GM23338 (cell line): Measurements from ENCODE around the gene CLDN9. TPM values are rescaled to one million over a fixed set of nuclear protein-coding genes. Genes with fewer than 3 reads are reported as not detected.

Source experiments
- ATAC-seq: fragments of 200-7000 bp; cut with Tn5 transposase; 3 replicates; pipeline ENCODE4 v1.9.1; 2020
- DNase-seq: peaks from one replicate; pipeline ENCODE4 v3.0.0-alpha.2; 2015; ENCODE audit warnings: low spot score
- H2AFZ ChIP-seq: fragments of 200-600 bp; sonication (generic); 2 replicates; pipeline ENCODE4 v1.8.0; 2016; ENCODE audit warnings: antibody characterized with exemption, mild to moderate bottlenecking, moderate library complexity
- H3F3A ChIP-seq: fragments of 200-600 bp; sonication (generic); replicated peaks from 2 replicates; pipeline ENCODE4 v1.8.0; 2017; ENCODE audit warnings: antibody characterized with exemption, mixed run types, low read depth
- H3K27ac ChIP-seq: fragments of 200-600 bp; sonication (generic); 2 replicates; pipeline ENCODE4 v1.6.1; 2016; ENCODE audit warnings: low read depth
- H3K27me3 ChIP-seq: fragments of 200-600 bp; sonication (generic); 2 replicates; pipeline ENCODE4 v1.8.0; 2016; ENCODE audit warnings: mild to moderate bottlenecking, mixed run types, moderate library complexity; ENCODE audit not compliant: insufficient read depth
- H3K36me3 ChIP-seq: fragments of 200-600 bp; sonication (generic); 2 replicates; pipeline ENCODE4 v1.8.0; 2016; ENCODE audit warnings: mild to moderate bottlenecking; ENCODE audit not compliant: insufficient read depth
- H3K4me1 ChIP-seq: fragments of 200-600 bp; sonication (generic); 2 replicates; pipeline ENCODE4 v1.8.0; 2016; ENCODE audit warnings: mild to moderate bottlenecking, moderate library complexity; ENCODE audit not compliant: insufficient read depth
- H3K4me2 ChIP-seq: fragments of 200-600 bp; sonication (generic); 2 replicates; pipeline ENCODE4 v1.7.1; 2017; ENCODE audit warnings: mixed run types
- H3K4me3 ChIP-seq: fragments of 200-600 bp; sonication (generic); 2 replicates; pipeline ENCODE4 v1.6.1; 2016; ENCODE audit warnings: mixed run types
- H3K79me2 ChIP-seq: fragments of 200-600 bp; sonication (generic); replicated peaks from 2 replicates; pipeline ENCODE4 v1.8.0; 2017; ENCODE audit warnings: mild to moderate bottlenecking; ENCODE audit not compliant: insufficient read depth
- H3K9me2 ChIP-seq: fragments of 200-600 bp; sonication (generic); 2 replicates; pipeline ENCODE4 v1.8.0; 2017; ENCODE audit not compliant: insufficient read depth
- H4K20me1 ChIP-seq: fragments of 200-600 bp; sonication (generic); replicated peaks from 2 replicates; pipeline ENCODE4 v1.8.0; 2017; ENCODE audit warnings: mild to moderate bottlenecking; ENCODE audit not compliant: insufficient read depth
- H3K27ac Mint-ChIP-seq: 2 replicates; pipeline ENCODE4 v1.8.0; 2020; ENCODE audit warnings: inconsistent platforms, mild to moderate bottlenecking, moderate library complexity, mixed read lengths
- H3K27me3 Mint-ChIP-seq: 3 replicates; pipeline ENCODE4 v1.8.0; 2022; ENCODE audit warnings: low read depth, mild to moderate bottlenecking, moderate library complexity, mixed read lengths, inconsistent platforms; ENCODE audit not compliant: insufficient read depth, poor library complexity
- H3K36me3 Mint-ChIP-seq: 3 replicates; pipeline ENCODE4 v1.8.0; 2021; ENCODE audit warnings: low read depth, mild to moderate bottlenecking, inconsistent platforms, moderate library complexity, mixed read lengths
- H3K4me1 Mint-ChIP-seq: 3 replicates; pipeline ENCODE4 v1.8.0; 2020; ENCODE audit warnings: mild to moderate bottlenecking, inconsistent platforms, mixed read lengths
- H3K4me3 Mint-ChIP-seq: 3 replicates; pipeline ENCODE4 v1.8.0; 2021; ENCODE audit warnings: moderate library complexity, mild to moderate bottlenecking, inconsistent platforms, mixed read lengths
- H3K9me3 Mint-ChIP-seq: 3 replicates; pipeline ENCODE4 v1.8.0; 2020; ENCODE audit warnings: moderate library complexity, mild to moderate bottlenecking, inconsistent platforms, mixed read lengths
- CREB1 ChIP-seq: fragments of 250-450 bp; sonication (Bioruptor Pico); IDR thresholded peaks from 2 replicates; pipeline ENCODE4 v1.5.0; 2020; ENCODE audit warnings: low read depth, mild to moderate bottlenecking, moderate library complexity
- ETS1 ChIP-seq: IDR thresholded peaks from 2 replicates; pipeline ENCODE4 v1.6.1; 2016; ENCODE audit warnings: antibody characterized with exemption
- EZH2phosphoT487 ChIP-seq: fragments of 200-600 bp; sonication (generic); IDR thresholded peaks from one replicate; pipeline ENCODE4 v1.8.1; 2018; ENCODE audit warnings: antibody characterized with exemption; ENCODE audit not compliant: unreplicated experiment
- JUNB ChIP-seq: IDR thresholded peaks from one replicate; pipeline ENCODE4 v1.6.1; 2016; ENCODE audit warnings: antibody characterized with exemption; ENCODE audit not compliant: unreplicated experiment
- NANOG ChIP-seq: IDR thresholded peaks from 2 replicates; pipeline ENCODE4 v1.6.1; 2016; ENCODE audit warnings: antibody characterized with exemption, borderline replicate concordance
- POLR2AphosphoS5 ChIP-seq: IDR thresholded peaks from 2 replicates; pipeline ENCODE4 v1.6.1; 2016; ENCODE audit warnings: antibody characterized with exemption, low read depth
- REST ChIP-seq: IDR thresholded peaks from one replicate; pipeline ENCODE4 v1.6.1; 2018; ENCODE audit warnings: antibody characterized with exemption; ENCODE audit not compliant: unreplicated experiment
- ZNF114 ChIP-seq: fragments of 250-450 bp; sonication (Bioruptor Pico); IDR thresholded peaks from 2 replicates; pipeline ENCODE4 v1.5.0; 2020; ENCODE audit warnings: mild to moderate bottlenecking, moderate library complexity
- ZNF331 ChIP-seq: fragments of 250-450 bp; sonication (Bioruptor Pico); IDR thresholded peaks from 2 replicates; pipeline ENCODE4 v1.5.0; 2020; ENCODE audit warnings: low read depth, mild to moderate bottlenecking, moderate library complexity
- polyA plus RNA-seq: library from polyadenylated mRNA; unstranded; fragments of >200 nt; fragmentation: Nextera tagmentation; extraction: Ambion mirVana; gene quantifications from 2 replicates; pipeline ENCODE4 v1.2.1, GENCODE V29; 2016
- total RNA-seq: library from RNA; depleted of rRNA; stranded (reverse); fragments of >200 nt; shearing (Covaris generic); gene quantifications from 2 replicates; pipeline ENCODE4 v1.2.3, GENCODE V29; 2014
- TF ChIP-seq, protein P1 (sequence below): fragments of 250-450 bp; sonication (Bioruptor Pico); IDR thresholded peaks from 2 replicates; pipeline ENCODE4 v1.5.0; 2020; ENCODE audit warnings: mild to moderate bottlenecking, moderate library complexity

The CLDN9 gene
- total and polyA plus RNA-seq, 2 experiments from 2014 or later = 1.8 to 3.0 TPM

DNA sequence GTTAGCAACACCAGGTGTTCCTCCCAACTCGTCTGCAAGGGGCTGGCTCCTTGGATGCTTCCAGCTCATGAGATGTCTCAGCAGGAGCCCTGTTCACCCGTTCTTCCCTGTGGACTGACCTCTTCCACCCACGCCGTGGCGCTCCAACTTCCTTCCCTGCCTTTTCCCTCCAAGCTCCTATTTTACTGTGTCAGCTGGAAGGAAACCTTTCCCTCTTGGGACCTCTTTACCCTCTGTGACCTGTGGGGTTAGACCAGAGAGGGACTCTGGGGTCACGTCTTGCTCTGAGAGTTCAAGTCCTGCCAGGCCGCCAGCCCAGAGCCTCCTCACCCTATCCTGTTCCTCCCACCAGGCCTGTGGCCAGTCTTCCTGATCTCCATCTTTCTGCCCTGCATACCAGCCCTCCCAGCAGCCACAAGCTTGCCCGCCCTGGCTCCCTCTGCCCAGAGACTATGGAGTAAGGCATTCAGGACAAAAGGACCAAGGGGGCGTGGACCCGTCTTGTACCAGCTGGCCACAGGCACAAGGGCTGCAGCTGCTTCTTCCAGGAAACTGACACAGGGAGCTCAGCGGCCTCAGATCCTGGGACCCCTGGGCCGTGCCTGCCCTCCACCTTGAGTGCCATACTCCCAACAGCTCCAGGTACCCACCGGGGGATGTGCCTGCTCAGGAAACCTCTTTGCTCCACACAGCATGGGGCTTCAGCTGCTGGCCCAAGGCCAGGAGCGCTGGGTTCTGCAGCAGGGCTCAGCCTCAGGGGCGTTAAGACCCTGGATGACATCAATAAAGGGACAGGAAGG, 40.5 kb upstream of the CLDN9 start:
- no peak overlapping the region for H2AFZ ChIP-seq
- H3K4me3 ChIP-seq = no peak overlapping the region
- no peak overlapping the region for H3K27ac Mint-ChIP-seq
- H4K20me1 ChIP-seq = peaks cover 13% of the 10 kb centered on the region
- H3K36me3 Mint-ChIP-seq = peaks cover 33% of the 10 kb centered on the region
- no peak overlapping the region for H3K27ac ChIP-seq
- no peaks in the 10 kb centered on the region for H3K9me2 ChIP-seq
- no peaks in the 10 kb centered on the region for H3K9me3 Mint-ChIP-seq
- no peak overlapping the region for H3K4me2 ChIP-seq
- DNase-seq = no peak
- no peak for ATAC-seq
- H3F3A ChIP-seq = peaks cover 27% of the 10 kb centered on the region
- TF ChIP-seq JUNB (no peak), EZH2phosphoT487 (no peak), ETS1 (no peak), ZNF331 (CRISPR knock-in tag) (no peak), ZNF114 (CRISPR knock-in tag) (no peak), CREB1 (CRISPR knock-in tag) (no peak)
- H3K4me1 Mint-ChIP-seq = peaks cover 24% of the 10 kb centered on the region
- H3K36me3 ChIP-seq = no peaks in the 10 kb centered on the region
- no peaks in the 10 kb centered on the region for H3K79me2 ChIP-seq
- peaks cover 33% of the 10 kb centered on the region for H3K27me3 Mint-ChIP-seq
- peak overlapping the region; percentile 20; the same call in 1 of the 3 replicates for H3K4me3 Mint-ChIP-seq
- H3K27me3 ChIP-seq = peaks cover 15% of the 10 kb centered on the region
- H3K4me1 ChIP-seq = peaks cover 13% of the 10 kb centered on the region; the same call in 1 of the 2 replicates

DNA sequence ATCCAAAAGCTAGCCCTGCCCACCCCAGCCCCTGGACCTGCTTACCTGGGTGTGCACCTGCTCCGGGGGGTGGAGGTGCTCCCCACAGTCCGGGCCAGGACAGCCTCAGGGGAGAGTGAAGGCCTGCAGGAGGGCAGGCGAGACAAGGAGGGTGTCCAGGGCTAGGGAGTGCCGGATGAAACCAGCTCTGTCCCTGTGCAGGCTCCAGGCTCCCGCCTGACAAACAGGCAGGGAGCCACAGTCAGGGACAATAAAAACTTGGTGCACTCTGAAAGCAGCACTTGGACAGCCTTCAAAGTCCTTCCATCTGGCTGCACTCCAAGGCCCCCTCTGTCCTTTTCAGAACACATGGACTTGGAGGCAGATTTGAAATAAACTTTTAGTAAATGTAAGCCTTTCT, 39.6 kb upstream of the CLDN9 start:
- H3K27ac Mint-ChIP-seq = no peak overlapping the region
- Histone ChIP-seq H3K9me2 (no peaks in the 10 kb centered on the region), H2AFZ (no peak overlapping the region), H3K36me3 (0 out of 2 replicates have a peak, but pooled peaks cover under 1% of the 10 kb centered on the region), H3K27me3 (peaks cover 6% of the 10 kb centered on the region), H4K20me1 (peaks cover 19% of the 10 kb centered on the region), H3K4me3 (no peak overlapping the region), H3K27ac (no peak overlapping the region), H3K4me2 (no peak overlapping the region), H3F3A (peaks cover 25% of the 10 kb centered on the region), H3K4me1 (peaks cover 6% of the 10 kb centered on the region; the same call in 1 of the 2 replicates), H3K79me2 (no peaks in the 10 kb centered on the region; the same call in 1 of the 2 replicates)
- no peaks in the 10 kb centered on the region for H3K9me3 Mint-ChIP-seq
- DNase-seq = no peak
- peaks cover 21% of the 10 kb centered on the region for H3K4me1 Mint-ChIP-seq
- H3K4me3 Mint-ChIP-seq = no peak overlapping the region
- peaks cover 38% of the 10 kb centered on the region for H3K36me3 Mint-ChIP-seq
- ATAC-seq = no peak
- H3K27me3 Mint-ChIP-seq = peaks cover 30% of the 10 kb centered on the region
- TF ChIP-seq ZNF331 (CRISPR knock-in tag) (no peak), POLR2AphosphoS5 (0 out of 2 replicates have a peak, but pooled peaks have one; percentile 13), REST (no peak), NANOG (no peak)
- TF ChIP-seq, protein P1, sequence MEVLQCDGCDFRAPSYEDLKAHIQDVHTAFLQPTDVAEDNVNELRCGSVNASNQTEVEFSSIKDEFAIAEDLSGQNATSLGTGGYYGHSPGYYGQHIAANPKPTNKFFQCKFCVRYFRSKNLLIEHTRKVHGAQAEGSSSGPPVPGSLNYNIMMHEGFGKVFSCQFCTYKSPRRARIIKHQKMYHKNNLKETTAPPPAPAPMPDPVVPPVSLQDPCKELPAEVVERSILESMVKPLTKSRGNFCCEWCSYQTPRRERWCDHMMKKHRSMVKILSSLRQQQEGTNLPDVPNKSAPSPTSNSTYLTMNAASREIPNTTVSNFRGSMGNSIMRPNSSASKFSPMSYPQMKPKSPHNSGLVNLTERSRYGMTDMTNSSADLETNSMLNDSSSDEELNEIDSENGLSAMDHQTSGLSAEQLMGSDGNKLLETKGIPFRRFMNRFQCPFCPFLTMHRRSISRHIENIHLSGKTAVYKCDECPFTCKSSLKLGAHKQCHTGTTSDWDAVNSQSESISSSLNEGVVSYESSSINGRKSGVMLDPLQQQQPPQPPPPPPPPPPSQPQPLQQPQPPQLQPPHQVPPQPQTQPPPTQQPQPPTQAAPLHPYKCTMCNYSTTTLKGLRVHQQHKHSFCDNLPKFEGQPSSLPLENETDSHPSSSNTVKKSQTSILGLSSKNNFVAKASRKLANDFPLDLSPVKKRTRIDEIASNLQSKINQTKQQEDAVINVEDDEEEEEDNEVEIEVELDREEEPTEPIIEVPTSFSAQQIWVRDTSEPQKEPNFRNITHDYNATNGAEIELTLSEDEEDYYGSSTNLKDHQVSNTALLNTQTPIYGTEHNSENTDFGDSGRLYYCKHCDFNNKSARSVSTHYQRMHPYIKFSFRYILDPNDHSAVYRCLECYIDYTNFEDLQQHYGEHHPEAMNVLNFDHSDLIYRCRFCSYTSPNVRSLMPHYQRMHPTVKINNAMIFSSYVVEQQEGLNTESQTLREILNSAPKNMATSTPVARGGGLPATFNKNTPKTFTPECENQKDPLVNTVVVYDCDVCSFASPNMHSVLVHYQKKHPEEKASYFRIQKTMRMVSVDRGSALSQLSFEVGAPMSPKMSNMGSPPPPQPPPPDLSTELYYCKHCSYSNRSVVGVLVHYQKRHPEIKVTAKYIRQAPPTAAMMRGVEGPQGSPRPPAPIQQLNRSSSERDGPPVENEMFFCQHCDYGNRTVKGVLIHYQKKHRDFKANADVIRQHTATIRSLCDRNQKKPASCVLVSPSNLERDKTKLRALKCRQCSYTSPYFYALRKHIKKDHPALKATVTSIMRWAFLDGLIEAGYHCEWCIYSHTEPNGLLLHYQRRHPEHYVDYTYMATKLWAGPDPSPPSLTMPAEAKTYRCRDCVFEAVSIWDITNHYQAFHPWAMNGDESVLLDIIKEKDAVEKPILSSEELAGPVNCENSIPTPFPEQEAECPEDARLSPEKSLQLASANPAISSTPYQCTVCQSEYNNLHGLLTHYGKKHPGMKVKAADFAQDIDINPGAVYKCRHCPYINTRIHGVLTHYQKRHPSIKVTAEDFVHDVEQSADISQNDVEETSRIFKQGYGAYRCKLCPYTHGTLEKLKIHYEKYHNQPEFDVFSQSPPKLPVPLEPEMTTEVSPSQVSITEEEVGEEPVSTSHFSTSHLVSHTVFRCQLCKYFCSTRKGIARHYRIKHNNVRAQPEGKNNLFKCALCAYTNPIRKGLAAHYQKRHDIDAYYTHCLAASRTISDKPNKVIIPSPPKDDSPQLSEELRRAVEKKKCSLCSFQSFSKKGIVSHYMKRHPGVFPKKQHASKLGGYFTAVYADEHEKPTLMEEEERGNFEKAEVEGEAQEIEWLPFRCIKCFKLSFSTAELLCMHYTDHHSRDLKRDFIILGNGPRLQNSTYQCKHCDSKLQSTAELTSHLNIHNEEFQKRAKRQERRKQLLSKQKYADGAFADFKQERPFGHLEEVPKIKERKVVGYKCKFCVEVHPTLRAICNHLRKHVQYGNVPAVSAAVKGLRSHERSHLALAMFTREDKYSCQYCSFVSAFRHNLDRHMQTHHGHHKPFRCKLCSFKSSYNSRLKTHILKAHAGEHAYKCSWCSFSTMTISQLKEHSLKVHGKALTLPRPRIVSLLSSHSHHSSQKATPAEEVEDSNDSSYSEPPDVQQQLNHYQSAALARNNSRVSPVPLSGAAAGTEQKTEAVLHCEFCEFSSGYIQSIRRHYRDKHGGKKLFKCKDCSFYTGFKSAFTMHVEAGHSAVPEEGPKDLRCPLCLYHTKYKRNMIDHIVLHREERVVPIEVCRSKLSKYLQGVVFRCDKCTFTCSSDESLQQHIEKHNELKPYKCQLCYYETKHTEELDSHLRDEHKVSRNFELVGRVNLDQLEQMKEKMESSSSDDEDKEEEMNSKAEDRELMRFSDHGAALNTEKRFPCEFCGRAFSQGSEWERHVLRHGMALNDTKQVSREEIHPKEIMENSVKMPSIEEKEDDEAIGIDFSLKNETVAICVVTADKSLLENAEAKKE (CRISPR knock-in tag) = no peak
